ENCODE data around the gene SYT17.
A peak's percentile ranks its signal among the peaks of the same experiment; 100 is the strongest.

The SYT17 gene

GRCh38 chr16:19167710-19168370 lies at the start of gene SYT17:
TSS of gene SYT17 (plus strand) at chr16:19168240. CDS start at chr16:19168647, 407 bp downstream.
- Mint-ChIP-seq H3K27me3 (ENCODE audit: low read depth) (peaks cover 25% of the 10 kb centered on the region), H3K9me3 (peaks cover 3% of the 10 kb centered on the region), H3K4me1 (ENCODE audit: low read depth) (no peaks in the 10 kb centered on the region), H3K27ac (no peak within 1 kb of the TSS), H3K36me3 (ENCODE audit: low read depth) (no peaks in the 10 kb centered on the region), H3K4me3 (no peak within 1 kb of the TSS)

GRCh38 chr16:19118938-19119431 lies 49.1 kb upstream of the SYT17 start:
- H3K4me3 Mint-ChIP-seq, result peak overlapping the region; percentile 82
- H3K9me3 Mint-ChIP-seq, result peaks cover 5% of the 10 kb centered on the region
- peaks cover 28% of the 10 kb centered on the region for H3K4me1 Mint-ChIP-seq (ENCODE audit: low read depth)
- H3K36me3 Mint-ChIP-seq (ENCODE audit: low read depth), result peaks cover 5% of the 10 kb centered on the region
- H3K27ac Mint-ChIP-seq, result peak overlapping the region; percentile 87
- no peaks in the 10 kb centered on the region for H3K27me3 Mint-ChIP-seq (ENCODE audit: low read depth)

GRCh38 chr16:19119564-19119963 lies 48.5 kb upstream of the SYT17 start:
- no peaks in the 10 kb centered on the region for H3K27me3 Mint-ChIP-seq (ENCODE audit: low read depth)
- peaks cover 7% of the 10 kb centered on the region for H3K9me3 Mint-ChIP-seq
- H3K27ac Mint-ChIP-seq, result peak overlapping the region; percentile 54
- H3K4me1 Mint-ChIP-seq (ENCODE audit: low read depth), result peaks cover 28% of the 10 kb centered on the region
- H3K36me3 Mint-ChIP-seq (ENCODE audit: low read depth), result peaks cover 5% of the 10 kb centered on the region
- H3K4me3 Mint-ChIP-seq, result peak overlapping the region; percentile 13

- H3K27me3 Mint-ChIP-seq (ENCODE audit: low read depth), result no peaks in the 10 kb centered on the region
- peaks cover 25% of the 10 kb centered on the region for H3K4me1 Mint-ChIP-seq (ENCODE audit: low read depth)
- no peak overlapping the region for H3K27ac Mint-ChIP-seq
- no peak overlapping the region for H3K4me3 Mint-ChIP-seq
- peaks cover 11% of the 10 kb centered on the region for H3K9me3 Mint-ChIP-seq
- H3K36me3 Mint-ChIP-seq (ENCODE audit: low read depth), result peaks cover 7% of the 10 kb centered on the region
Measured at GRCh38 chr16:19123535-19124178, 44.4 kb upstream of the SYT17 start.

GRCh38 chr16:19126300-19126699 lies 41.7 kb upstream of the SYT17 start:
- peaks cover 4% of the 10 kb centered on the region for H3K36me3 Mint-ChIP-seq (ENCODE audit: low read depth)
- no peak overlapping the region for H3K4me3 Mint-ChIP-seq
- H3K9me3 Mint-ChIP-seq, result peaks cover 11% of the 10 kb centered on the region
- H3K4me1 Mint-ChIP-seq (ENCODE audit: low read depth), result peaks cover 36% of the 10 kb centered on the region
- H3K27me3 Mint-ChIP-seq (ENCODE audit: low read depth), result no peaks in the 10 kb centered on the region
- H3K27ac Mint-ChIP-seq, result no peak overlapping the region

GRCh38 chr16:19127205-19127604 lies 40.8 kb upstream of the SYT17 start:
- no peaks in the 10 kb centered on the region for H3K27me3 Mint-ChIP-seq (ENCODE audit: low read depth)
- peaks cover 2% of the 10 kb centered on the region for H3K36me3 Mint-ChIP-seq (ENCODE audit: low read depth)
- H3K9me3 Mint-ChIP-seq, result peaks cover 11% of the 10 kb centered on the region
- H3K4me3 Mint-ChIP-seq, result no peak overlapping the region
- H3K27ac Mint-ChIP-seq, result peak overlapping the region; percentile 64
- peaks cover 44% of the 10 kb centered on the region for H3K4me1 Mint-ChIP-seq (ENCODE audit: low read depth)

- H3K27ac Mint-ChIP-seq, result peak overlapping the region; percentile 64
- H3K27me3 Mint-ChIP-seq (ENCODE audit: low read depth), result no peaks in the 10 kb centered on the region
- H3K9me3 Mint-ChIP-seq, result peaks cover 11% of the 10 kb centered on the region
- H3K4me1 Mint-ChIP-seq (ENCODE audit: low read depth), result peaks cover 43% of the 10 kb centered on the region
- peaks cover 2% of the 10 kb centered on the region for H3K36me3 Mint-ChIP-seq (ENCODE audit: low read depth)
- H3K4me3 Mint-ChIP-seq, result peak overlapping the region; percentile 31
Measured at GRCh38 chr16:19127674-19128131, 40.3 kb upstream of the SYT17 start.

- Mint-ChIP-seq H3K4me3 (no peak overlapping the region), H3K27ac (no peak overlapping the region), H3K27me3 (ENCODE audit: low read depth) (no peaks in the 10 kb centered on the region), H3K4me1 (ENCODE audit: low read depth) (peaks cover 43% of the 10 kb centered on the region), H3K9me3 (peaks cover 10% of the 10 kb centered on the region), H3K36me3 (ENCODE audit: low read depth) (peaks cover 2% of the 10 kb centered on the region)
Measured at GRCh38 chr16:19128454-19129200, 39.4 kb upstream of the SYT17 start.

- Mint-ChIP-seq H3K9me3 (no peaks in the 10 kb centered on the region), H3K4me3 (peak overlapping the region; percentile 47), H3K4me1 (ENCODE audit: low read depth) (peaks cover 43% of the 10 kb centered on the region), H3K36me3 (ENCODE audit: low read depth) (no peaks in the 10 kb centered on the region), H3K27ac (peak overlapping the region; percentile 78), H3K27me3 (ENCODE audit: low read depth) (no peaks in the 10 kb centered on the region)
Measured at GRCh38 chr16:19130385-19130784, 37.7 kb upstream of the SYT17 start.

GRCh38 chr16:19130852-19131824 lies 36.9 kb upstream of the SYT17 start:
- Mint-ChIP-seq H3K27me3 (ENCODE audit: low read depth) (no peaks in the 10 kb centered on the region), H3K4me1 (ENCODE audit: low read depth) (peaks cover 43% of the 10 kb centered on the region), H3K9me3 (no peaks in the 10 kb centered on the region), H3K4me3 (peak overlapping the region; percentile 47), H3K36me3 (ENCODE audit: low read depth) (no peaks in the 10 kb centered on the region), H3K27ac (peak overlapping the region; percentile 78)

GRCh38 chr16:19131825-19132218 lies 36.2 kb upstream of the SYT17 start:
- H3K27ac Mint-ChIP-seq, result no peak overlapping the region
- no peaks in the 10 kb centered on the region for H3K27me3 Mint-ChIP-seq (ENCODE audit: low read depth)
- no peaks in the 10 kb centered on the region for H3K36me3 Mint-ChIP-seq (ENCODE audit: low read depth)
- H3K4me1 Mint-ChIP-seq (ENCODE audit: low read depth), result peaks cover 43% of the 10 kb centered on the region
- no peak overlapping the region for H3K4me3 Mint-ChIP-seq
- H3K9me3 Mint-ChIP-seq, result no peaks in the 10 kb centered on the region

GRCh38 chr16:19132255-19132654 lies 35.8 kb upstream of the SYT17 start:
- Mint-ChIP-seq H3K4me1 (ENCODE audit: low read depth) (peaks cover 39% of the 10 kb centered on the region), H3K36me3 (ENCODE audit: low read depth) (no peaks in the 10 kb centered on the region), H3K27ac (no peak overlapping the region), H3K4me3 (no peak overlapping the region), H3K27me3 (ENCODE audit: low read depth) (peaks cover under 1% of the 10 kb centered on the region), H3K9me3 (no peaks in the 10 kb centered on the region)

- no peaks in the 10 kb centered on the region for H3K9me3 Mint-ChIP-seq
- H3K4me1 Mint-ChIP-seq (ENCODE audit: low read depth), result peaks cover 33% of the 10 kb centered on the region
- peaks cover 3% of the 10 kb centered on the region for H3K27me3 Mint-ChIP-seq (ENCODE audit: low read depth)
- no peak overlapping the region for H3K4me3 Mint-ChIP-seq
- no peaks in the 10 kb centered on the region for H3K36me3 Mint-ChIP-seq (ENCODE audit: low read depth)
- no peak overlapping the region for H3K27ac Mint-ChIP-seq
Measured at GRCh38 chr16:19132898-19133297, 35.1 kb upstream of the SYT17 start.

GRCh38 chr16:19133600-19133999 lies 34.4 kb upstream of the SYT17 start:
- no peaks in the 10 kb centered on the region for H3K9me3 Mint-ChIP-seq
- no peak overlapping the region for H3K4me3 Mint-ChIP-seq
- peaks cover 29% of the 10 kb centered on the region for H3K4me1 Mint-ChIP-seq (ENCODE audit: low read depth)
- H3K27me3 Mint-ChIP-seq (ENCODE audit: low read depth), result peaks cover 5% of the 10 kb centered on the region
- no peak overlapping the region for H3K27ac Mint-ChIP-seq
- no peaks in the 10 kb centered on the region for H3K36me3 Mint-ChIP-seq (ENCODE audit: low read depth)
